MM.1S (cell line): ENCODE results near the gene FAM181A.

ENCODE experiments used
- DNase-seq: peaks from one replicate; pipeline ENCODE4 v3.0.0-alpha.2; 2015
- H2AFZ ChIP-seq: fragments of 300-600 bp; sonication (generic); 2 replicates; pipeline ENCODE4 v1.6.0; 2016; ENCODE audit warnings: antibody characterized with exemption, low read length
- H3F3A ChIP-seq: fragments of 300-600 bp; sonication (generic); 2 replicates; pipeline ENCODE4 v1.6.1; 2016; ENCODE audit warnings: mild to moderate bottlenecking, antibody characterized with exemption, low read length, moderate library complexity, mixed read lengths; ENCODE audit not compliant: insufficient read depth
- H3K27ac ChIP-seq: fragments of 300-600 bp; sonication (generic); 2 replicates; pipeline ENCODE4 v1.5.1; 2016; ENCODE audit warnings: mild to moderate bottlenecking, low read length
- H3K27me3 ChIP-seq: fragments of 300-600 bp; sonication (generic); replicated peaks from 2 replicates; pipeline ENCODE4 v1.6.0; 2016; ENCODE audit warnings: low read length; ENCODE audit not compliant: insufficient read depth
- H3K36me3 ChIP-seq: fragments of 300-600 bp; sonication (generic); replicated peaks from 2 replicates; pipeline ENCODE4 v1.6.1; 2016; ENCODE audit warnings: mild to moderate bottlenecking, low read length, mixed read lengths; ENCODE audit not compliant: insufficient read depth
- H3K4me1 ChIP-seq: fragments of 300-600 bp; sonication (generic); 2 replicates; pipeline ENCODE4 v1.6.1; 2016; ENCODE audit warnings: low read length, mixed read lengths
- H3K4me2 ChIP-seq: fragments of 300-600 bp; sonication (generic); 2 replicates; pipeline ENCODE4 v1.6.0; 2016; ENCODE audit warnings: low read depth, low read length
- H3K4me3 ChIP-seq: fragments of 300-600 bp; sonication (generic); 2 replicates; pipeline ENCODE4 v1.5.1; 2016; ENCODE audit warnings: low read length, mixed read lengths
- H3K79me2 ChIP-seq: fragments of 300-600 bp; sonication (generic); 2 replicates; pipeline ENCODE4 v1.6.1; 2016; ENCODE audit warnings: mixed run types, low read length, mixed read lengths
- H3K9ac ChIP-seq: fragments of 300-600 bp; sonication (generic); 2 replicates; pipeline ENCODE4 v1.6.1; 2016; ENCODE audit warnings: low read length, mixed read lengths
- H3K9me2 ChIP-seq: fragments of 300-600 bp; sonication (generic); replicated peaks from 2 replicates; pipeline ENCODE4 v1.6.1; 2016; ENCODE audit warnings: mild to moderate bottlenecking, low read length, mixed read lengths; ENCODE audit not compliant: insufficient read depth
- H3K9me3 ChIP-seq: fragments of 300-600 bp; sonication (generic); replicated peaks from 2 replicates; pipeline ENCODE4 v1.6.1; 2016; ENCODE audit warnings: mild to moderate bottlenecking, low read length, mixed read lengths; ENCODE audit not compliant: insufficient read depth
- H4K20me1 ChIP-seq: fragments of 300-600 bp; sonication (generic); 2 replicates; pipeline ENCODE4 v1.6.1; 2016; ENCODE audit warnings: mild to moderate bottlenecking, low read length, moderate library complexity, mixed read lengths; ENCODE audit not compliant: insufficient read depth
- CTCF ChIP-seq: fragments of 300-600 bp; sonication (generic); IDR thresholded peaks from 2 replicates; pipeline ENCODE4 v1.5.1; 2016; ENCODE audit warnings: antibody characterized with exemption, low read length, mixed read lengths
- EZH2 ChIP-seq: fragments of 300-600 bp; sonication (generic); optimal IDR thresholded peaks from 2 replicates; pipeline ENCODE3; 2017; ENCODE audit warnings: low read depth, mild to moderate bottlenecking, antibody characterized with exemption, low read length, mixed read lengths
- EZH2phosphoT487 ChIP-seq: fragments of 300-600 bp; sonication (generic); IDR thresholded peaks from 2 replicates; pipeline ENCODE4 v1.6.1; 2018; ENCODE audit warnings: antibody characterized with exemption, low read length

The FAM181A gene

GRCh38 chr14:93915070-93915705, 12.0 kb upstream of the FAM181A start:
- Histone ChIP-seq H3K9me2 (no peaks in the 10 kb centered on the region), H3K27ac (no peak overlapping the region), H3K9me3 (no peaks in the 10 kb centered on the region), H3K9ac (no peak overlapping the region), H4K20me1 (no peaks in the 10 kb centered on the region), H2AFZ (no peak overlapping the region), H3K4me2 (no peak overlapping the region), H3K79me2 (no peaks in the 10 kb centered on the region), H3K36me3 (no peaks in the 10 kb centered on the region), H3K4me1 (no peaks in the 10 kb centered on the region), H3K27me3 (no peaks in the 10 kb centered on the region), H3F3A (no peaks in the 10 kb centered on the region), H3K4me3 (no peak overlapping the region)
- no peak for DNase-seq
- TF ChIP-seq EZH2 (no peak), EZH2phosphoT487 (no peak), CTCF (no peak)

- Histone ChIP-seq H3K4me2 (no peak overlapping the region), H3K9me2 (no peaks in the 10 kb centered on the region), H3K27me3 (no peaks in the 10 kb centered on the region), H4K20me1 (no peaks in the 10 kb centered on the region), H2AFZ (no peak overlapping the region), H3K79me2 (no peaks in the 10 kb centered on the region), H3F3A (no peaks in the 10 kb centered on the region), H3K9ac (no peak overlapping the region), H3K9me3 (no peaks in the 10 kb centered on the region), H3K36me3 (no peaks in the 10 kb centered on the region), H3K4me3 (no peak overlapping the region), H3K4me1 (no peaks in the 10 kb centered on the region), H3K27ac (no peak overlapping the region)
- TF ChIP-seq EZH2phosphoT487 (no peak), CTCF (no peak), EZH2 (no peak)
- no peak for DNase-seq
Observed at GRCh38 chr14:93915800-93916199, 11.3 kb upstream of the FAM181A start.

- Histone ChIP-seq H3K9me2 (no peaks in the 10 kb centered on the region), H3K27me3 (no peaks in the 10 kb centered on the region), H3F3A (no peaks in the 10 kb centered on the region), H4K20me1 (no peaks in the 10 kb centered on the region), H3K27ac (no peak overlapping the region), H3K9me3 (no peaks in the 10 kb centered on the region), H3K79me2 (no peaks in the 10 kb centered on the region), H3K36me3 (no peaks in the 10 kb centered on the region), H3K4me2 (no peak overlapping the region), H2AFZ (no peak overlapping the region), H3K9ac (no peak overlapping the region), H3K4me1 (no peaks in the 10 kb centered on the region), H3K4me3 (no peak overlapping the region)
- TF ChIP-seq EZH2phosphoT487 (no peak), CTCF (no peak), EZH2 (no peak)
- DNase-seq, result no peak
Observed at GRCh38 chr14:93916498-93916897, 10.6 kb upstream of the FAM181A start.
